A549 (cell line): ENCODE results near the gene KCNAB1.

Experiments used
- CEBPB ChIP-seq, 2 experiments: fragments of >200 bp in 1 of 2; sonication (Bioruptor Twin) in 1 of 2; formaldehyde crosslinking in 1 of 2; IDR thresholded peaks; 2 replicates each; pipeline ENCODE4 v1.6.1; 2012 to 2016
- CTCF ChIP-seq: fragments of >200 bp; sonication (Bioruptor Twin); formaldehyde crosslinking; IDR thresholded peaks from 3 replicates; pipeline ENCODE4 v1.5.1; 2016
- EP300 ChIP-seq, 2 experiments: fragments of >200 bp; sonication (Bioruptor Twin); formaldehyde crosslinking; IDR thresholded peaks; 2 replicates in 1 of 2; 3 replicates in 1 of 2; pipeline ENCODE4 v1.6.1; 2016 to 2017
- MAX ChIP-seq: IDR thresholded peaks from 2 replicates; pipeline ENCODE4 v1.6.1; 2012
- NPAS2 ChIP-seq: fragments of 250-450 bp; sonication (Bioruptor Pico); IDR thresholded peaks from 2 replicates; pipeline ENCODE4 v1.8.0; 2022; ENCODE audit warnings: mild to moderate bottlenecking, moderate library complexity, borderline replicate concordance
- RFX5 ChIP-seq: fragments of 450-650 bp; IDR thresholded peaks from 2 replicates; pipeline ENCODE4 v1.7.1; 2014; ENCODE audit warnings: antibody characterized with exemption, mild to moderate bottlenecking, moderate library complexity
- TP53 ChIP-seq: fragments of 250-450 bp; sonication (Bioruptor Pico); IDR thresholded peaks from 2 replicates; pipeline ENCODE4 v1.5.0; 2021; ENCODE audit warnings: mild to moderate bottlenecking, moderate library complexity

GRCh38 chr3:156216852-156217251 is 96.5 kb downstream of the KCNAB1 start:
- TF ChIP-seq CTCF, result no peak
- TF ChIP-seq EP300 (IDR thresholded peaks at IDR 0.05), result no peak
- no peak for TF ChIP-seq CEBPB (IDR thresholded peaks at IDR 0.05)
- no peak for TF ChIP-seq MAX
- TF ChIP-seq TP53 (CRISPR knock-in tag), result no peak
- no peak for TF ChIP-seq NPAS2 (CRISPR knock-in tag)
- no peak for TF ChIP-seq RFX5
